Measurements from ENCODE around the gene HSPA13. TPM values are rescaled to one million over a fixed set of nuclear protein-coding genes. Genes with fewer than 3 reads are reported as not detected.
"Not testable (repeated sequence)": the region's sequence is repeated elsewhere in the genome, so short reads cannot be mapped to it uniquely, and the experiment has no call there.

The HSPA13 gene
- total RNA-seq, 2 donors from 2014 or later: 35.0 to 39.7 TPM

DNA sequence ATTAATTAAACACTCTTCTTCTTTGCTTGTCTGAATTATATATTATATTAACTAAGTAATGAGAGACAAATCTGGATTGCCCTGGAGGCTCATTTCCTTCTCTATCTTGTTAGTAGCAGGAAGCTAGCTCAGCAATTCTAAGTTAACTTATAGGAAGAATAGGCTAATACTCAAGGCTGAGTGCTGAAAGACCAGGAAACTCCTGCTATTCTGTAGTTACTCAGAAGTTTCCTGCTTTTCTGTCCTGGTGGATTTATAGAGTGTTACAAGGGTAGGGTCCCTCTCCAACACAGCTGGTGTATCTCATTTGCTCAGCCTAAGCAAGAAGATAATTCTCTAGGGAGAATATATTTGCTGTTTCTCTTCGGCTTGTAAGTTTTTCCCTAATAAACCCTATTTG lies 29.2 kb downstream of the HSPA13 start:
- Mint-ChIP-seq H3K9me3 (no peaks in the 10 kb centered on the region), H3K27me3 (ENCODE audit: insufficient read depth) (no peaks in the 10 kb centered on the region), H3K36me3 (ENCODE audit: low read depth) (no peaks in the 10 kb centered on the region), H3K4me1 (no peaks in the 10 kb centered on the region), H3K4me3 (no peak overlapping the region), H3K27ac (no peak overlapping the region)
- H3K27ac ChIP-seq (ENCODE audit: low read depth, low read length): no peak overlapping the region
- no peaks in the 10 kb centered on the region for H3K27me3 ChIP-seq (ENCODE audit: control insufficient read depth, insufficient read depth, low read length, poor library complexity, severe bottlenecking)
- WGBS, 2 experiments (ENCODE audit: insufficient coverage in 1 of 2, insufficient read length in 1 of 2): 88% methylated on average over 1 of the region's 1 CpG; no CpG with 5 or more reads in 1 of the 2 experiments
- no peak for TF ChIP-seq CTCF (conservative IDR thresholded peaks at IDR 0.05)
- H3K4me3 ChIP-seq (ENCODE audit: low read length): no peak overlapping the region
- no peaks in the 10 kb centered on the region for H3K36me3 ChIP-seq (ENCODE audit: control insufficient read depth, insufficient read depth, low read length)
- H3K4me1 ChIP-seq (ENCODE audit: control insufficient read depth, insufficient read depth, low read length): no peaks in the 10 kb centered on the region
- no peak overlapping the region for H3K9ac ChIP-seq (ENCODE audit: extremely low read depth, low read length, poor library complexity, severe bottlenecking)
- H3K9me3 ChIP-seq (ENCODE audit: control insufficient read depth, low read length): no peaks in the 10 kb centered on the region
- DNase-seq: no peak

DNA sequence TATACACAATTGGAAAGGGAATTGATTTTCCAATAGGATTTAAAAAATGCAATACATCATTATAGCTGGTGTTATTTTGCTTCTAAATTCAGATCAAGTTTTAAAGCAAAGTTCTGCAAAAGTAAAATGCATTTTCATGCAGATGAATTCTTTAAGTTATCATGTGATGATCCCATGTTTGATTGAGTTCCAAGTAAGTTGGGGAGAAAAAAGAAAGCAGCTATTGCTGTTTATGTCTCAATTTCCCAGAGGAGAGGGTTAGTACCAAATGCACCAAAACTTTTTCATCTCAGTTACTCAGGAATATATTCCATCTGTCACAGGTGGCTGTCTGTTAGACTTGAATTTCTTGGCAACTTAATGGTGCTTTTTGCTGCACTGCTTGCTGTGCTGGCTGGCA lies 29.7 kb downstream of the HSPA13 start:
- H3K9ac ChIP-seq (ENCODE audit: extremely low read depth, low read length, poor library complexity, severe bottlenecking): no peak overlapping the region
- H3K36me3 ChIP-seq (ENCODE audit: control insufficient read depth, insufficient read depth, low read length): no peaks in the 10 kb centered on the region
- no peak overlapping the region for H3K4me3 ChIP-seq (ENCODE audit: low read length)
- H3K27me3 Mint-ChIP-seq (ENCODE audit: insufficient read depth): no peaks in the 10 kb centered on the region
- H3K4me1 ChIP-seq (ENCODE audit: control insufficient read depth, insufficient read depth, low read length): no peaks in the 10 kb centered on the region
- no peaks in the 10 kb centered on the region for H3K36me3 Mint-ChIP-seq (ENCODE audit: low read depth)
- H3K4me1 Mint-ChIP-seq: no peaks in the 10 kb centered on the region
- no peak overlapping the region for H3K4me3 Mint-ChIP-seq
- no peak for TF ChIP-seq CTCF (conservative IDR thresholded peaks at IDR 0.05)
- no peak overlapping the region for H3K27ac ChIP-seq (ENCODE audit: low read depth, low read length)
- H3K27me3 ChIP-seq (ENCODE audit: control insufficient read depth, insufficient read depth, low read length, poor library complexity, severe bottlenecking): no peaks in the 10 kb centered on the region
- H3K9me3 ChIP-seq (ENCODE audit: control insufficient read depth, low read length): no peaks in the 10 kb centered on the region
- no peak for DNase-seq
- H3K9me3 Mint-ChIP-seq: no peaks in the 10 kb centered on the region
- H3K27ac Mint-ChIP-seq: no peak overlapping the region

GRCh38 chr21:14327346-14327745 lies 55.6 kb downstream of the HSPA13 start:
- 85 to 100% methylated on average over 1 to 2 of the region's 2 CpGs for WGBS, 2 experiments (ENCODE audit: insufficient coverage in 1 of 2, insufficient read length in 1 of 2)

GRCh38 chr21:14325595-14325994 lies 57.4 kb downstream of the HSPA13 start:
- 79% methylated on average over 1 of the region's 2 CpGs; no CpG with 5 or more reads in 1 of the 2 experiments for WGBS, 2 experiments (ENCODE audit: insufficient coverage in 1 of 2, insufficient read length in 1 of 2)
- DNase-seq: no peak
- Mint-ChIP-seq H3K27me3 (ENCODE audit: insufficient read depth) (no peaks in the 10 kb centered on the region), H3K4me3 (no peak overlapping the region), H3K27ac (no peak overlapping the region), H3K4me1 (no peaks in the 10 kb centered on the region), H3K36me3 (ENCODE audit: low read depth) (no peaks in the 10 kb centered on the region), H3K9me3 (no peaks in the 10 kb centered on the region)
- Histone ChIP-seq H3K27me3 (ENCODE audit: control insufficient read depth, insufficient read depth, low read length, poor library complexity, severe bottlenecking) (no peaks in the 10 kb centered on the region), H3K4me1 (ENCODE audit: control insufficient read depth, insufficient read depth, low read length) (no peaks in the 10 kb centered on the region), H3K27ac (ENCODE audit: low read depth, low read length) (no peak overlapping the region), H3K9me3 (ENCODE audit: control insufficient read depth, low read length) (no peaks in the 10 kb centered on the region), H3K4me3 (ENCODE audit: low read length) (no peak overlapping the region), H3K36me3 (ENCODE audit: control insufficient read depth, insufficient read depth, low read length) (no peaks in the 10 kb centered on the region), H3K9ac (ENCODE audit: extremely low read depth, low read length, poor library complexity, severe bottlenecking) (no peak overlapping the region)
- TF ChIP-seq CTCF (conservative IDR thresholded peaks at IDR 0.05): no peak

More at GRCh38 chr21:14327346-14327745, 55.6 kb downstream of the HSPA13 start:
- H3K27me3 ChIP-seq (ENCODE audit: control insufficient read depth, insufficient read depth, low read length, poor library complexity, severe bottlenecking); H3K27me3 Mint-ChIP-seq (ENCODE audit: insufficient read depth); H3K36me3 ChIP-seq (ENCODE audit: control insufficient read depth, insufficient read depth, low read length); H3K27ac ChIP-seq (ENCODE audit: low read depth, low read length); H3K27ac Mint-ChIP-seq; H3K9me3 ChIP-seq (ENCODE audit: control insufficient read depth, low read length); H3K36me3 Mint-ChIP-seq (ENCODE audit: low read depth); H3K9me3 Mint-ChIP-seq; DNase-seq; H3K4me3 Mint-ChIP-seq; H3K4me3 ChIP-seq (ENCODE audit: low read length); H3K4me1 Mint-ChIP-seq; H3K9ac ChIP-seq (ENCODE audit: extremely low read depth, low read length, poor library complexity, severe bottlenecking); H3K4me1 ChIP-seq (ENCODE audit: control insufficient read depth, insufficient read depth, low read length): not testable (repeated sequence)

Data from endodermal cell (in vitro differentiated cells).